Lower lobe of right lung (tissue), 2 donors: ENCODE measurements around the gene RHBDL1. TPM values are rescaled to one million over a fixed set of nuclear protein-coding genes. Genes with fewer than 3 reads are reported as not detected.
A peak's percentile ranks its signal among the peaks of the same experiment; 100 is the strongest.

Experiments
- ATAC-seq, 2 donors: fragments of 200-7000 bp; cut with Tn5 transposase; one replicate each; pipeline ENCODE4 v1.9.1; 2020 to 2022; ENCODE audit warnings: mild to moderate bottlenecking in 2 of 2, moderate library complexity in 2 of 2
- DNase-seq: peaks from one replicate; pipeline ENCODE4 v3.0.0-alpha.2; 2020
- H3K27ac ChIP-seq: fragments of 200-600 bp; one replicate; pipeline ENCODE4 v1.8.0; 2022
- H3K27me3 ChIP-seq: fragments of 200-600 bp; one replicate; pipeline ENCODE4 v1.8.0; 2022; ENCODE audit warnings: low read depth
- H3K36me3 ChIP-seq: fragments of 200-600 bp; one replicate; pipeline ENCODE4 v1.8.0; 2022; ENCODE audit warnings: mild to moderate bottlenecking
- H3K4me1 ChIP-seq: fragments of 200-600 bp; one replicate; pipeline ENCODE4 v1.8.0; 2022
- H3K4me3 ChIP-seq: fragments of 200-600 bp; one replicate; pipeline ENCODE4 v1.8.0; 2022; ENCODE audit warnings: mild to moderate bottlenecking
- H3K9me3 ChIP-seq: fragments of 200-600 bp; one replicate; pipeline ENCODE4 v1.8.0; 2022
- CTCF ChIP-seq: fragments of 200-600 bp; IDR thresholded peaks from one replicate; pipeline ENCODE4 v1.8.0; 2022; ENCODE audit warnings: antibody characterized with exemption, mild to moderate bottlenecking
- intact Hi-C: fragments of 100-400 bp; cut with DNase I; formaldehyde crosslinking; loops from one replicate; pipeline ENCODE4 v1.11.0; 2022
- total RNA-seq: library from RNA; stranded (reverse); fragmentation: NEBNext Ultra II Directional; extraction: Animal tissue kit (Norgen Biotek cat#: 25700); gene quantifications from one replicate; pipeline ENCODE4 v1.2.1, GENCODE V29; 2021
- donor health status: DM: no; HTN: yes; CAD: no; lungs with severe emphysema.

The RHBDL1 gene
- total RNA-seq, 1 donor from 2014 or later, result 2.0 TPM

DNA sequence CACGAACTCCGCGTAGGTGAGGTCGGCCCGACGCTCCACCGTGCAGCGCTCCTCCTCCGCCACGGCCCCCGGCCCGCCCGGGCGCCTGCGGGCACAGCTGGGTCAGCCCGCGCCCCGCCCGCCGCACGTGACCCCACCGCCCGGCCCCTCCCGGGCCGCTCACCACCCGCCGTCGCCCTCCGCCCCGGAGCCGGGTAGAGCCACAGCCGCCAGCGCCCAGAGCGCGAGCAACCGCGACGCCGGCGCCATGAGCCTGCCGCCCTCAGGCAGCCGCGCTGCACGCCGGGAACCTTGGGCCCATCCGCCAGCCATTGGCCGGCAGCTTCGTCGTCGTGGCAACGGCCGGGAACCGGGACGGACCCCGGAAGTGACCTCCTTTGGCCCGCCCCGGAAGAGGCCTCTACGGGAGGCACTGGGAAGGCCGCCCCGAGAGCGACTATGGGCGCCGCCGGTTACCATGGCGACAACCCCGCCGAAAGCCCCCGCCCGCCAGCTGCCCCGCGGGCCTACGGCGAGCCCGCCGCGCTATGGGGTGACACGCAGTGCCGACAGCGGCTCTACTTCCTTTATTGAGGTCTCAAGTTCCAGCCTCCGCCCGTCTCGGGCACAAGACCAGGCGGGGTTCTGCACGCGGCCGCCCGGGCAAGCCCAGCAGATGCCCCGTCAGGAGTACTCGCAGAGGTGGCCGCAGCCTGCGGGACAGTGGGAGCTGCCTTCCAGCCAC is 8.8 kb downstream of the RHBDL1 start, which contains the start of gene JMJD8:
Gene JMJD8, minus strand, starts transcription at position 264 of the 724 bp plus-strand sequence. Its CDS starts 15 bp downstream, at position 249.
- no peak for TF ChIP-seq CTCF
- no peaks in the 10 kb centered on the region for H3K27me3 ChIP-seq
- peak within 1 kb of the TSS; percentile 89 for H3K27ac ChIP-seq
- intact Hi-C loops, result no loop called here
- H3K36me3 ChIP-seq, result peaks cover 36% of the 10 kb centered on the region
- H3K4me1 ChIP-seq, result peaks cover 58% of the 10 kb centered on the region
- H3K4me3 ChIP-seq, result peak within 1 kb of the TSS; percentile 83
- no peaks in the 10 kb centered on the region for H3K9me3 ChIP-seq
- ATAC-seq, result peak; percentile 82 to 83
- peak; percentile 99 for DNase-seq

GRCh38 chr16:684961-685696 is 9.7 kb downstream of the RHBDL1 start:
- Histone ChIP-seq H3K27me3 (no peaks in the 10 kb centered on the region), H3K36me3 (peaks cover 36% of the 10 kb centered on the region), H3K9me3 (no peaks in the 10 kb centered on the region), H3K4me1 (peaks cover 61% of the 10 kb centered on the region), H3K4me3 (peak overlapping the region; percentile 83), H3K27ac (peak overlapping the region; percentile 89)
- intact Hi-C loops, result no loop called here
- no peak for TF ChIP-seq CTCF
- DNase-seq (peak; percentile 61), ATAC-seq (no peak)

DNA sequence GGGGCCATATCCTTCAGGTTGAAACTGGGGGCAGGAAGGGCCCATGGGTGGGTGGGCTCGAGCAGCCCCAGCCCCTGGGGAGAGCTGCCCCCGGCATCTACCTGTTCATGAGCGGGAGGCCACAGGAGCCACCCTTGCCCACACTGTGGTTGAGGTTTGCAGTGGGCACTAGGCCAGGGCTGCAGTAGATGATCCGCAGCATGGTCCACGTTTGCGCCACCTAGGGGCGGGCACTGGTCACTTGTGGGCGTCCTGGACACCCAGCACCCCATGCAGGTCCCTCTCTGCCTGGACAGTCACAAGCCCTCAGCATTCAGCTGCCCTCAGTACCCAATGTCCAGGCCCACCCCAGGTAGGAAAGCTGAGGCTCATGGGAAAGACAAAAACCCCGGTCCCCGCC is 10.5 kb downstream of the RHBDL1 start:
- Histone ChIP-seq H3K27ac (no peak overlapping the region), H3K36me3 (peaks cover 36% of the 10 kb centered on the region), H3K9me3 (no peaks in the 10 kb centered on the region), H3K4me3 (no peak overlapping the region), H3K4me1 (peaks cover 66% of the 10 kb centered on the region), H3K27me3 (no peaks in the 10 kb centered on the region)
- DNase-seq, result peak; percentile 74
- TF ChIP-seq CTCF, result peak; percentile 36
- no peak for ATAC-seq
- intact Hi-C loops, result no loop called here

DNA sequence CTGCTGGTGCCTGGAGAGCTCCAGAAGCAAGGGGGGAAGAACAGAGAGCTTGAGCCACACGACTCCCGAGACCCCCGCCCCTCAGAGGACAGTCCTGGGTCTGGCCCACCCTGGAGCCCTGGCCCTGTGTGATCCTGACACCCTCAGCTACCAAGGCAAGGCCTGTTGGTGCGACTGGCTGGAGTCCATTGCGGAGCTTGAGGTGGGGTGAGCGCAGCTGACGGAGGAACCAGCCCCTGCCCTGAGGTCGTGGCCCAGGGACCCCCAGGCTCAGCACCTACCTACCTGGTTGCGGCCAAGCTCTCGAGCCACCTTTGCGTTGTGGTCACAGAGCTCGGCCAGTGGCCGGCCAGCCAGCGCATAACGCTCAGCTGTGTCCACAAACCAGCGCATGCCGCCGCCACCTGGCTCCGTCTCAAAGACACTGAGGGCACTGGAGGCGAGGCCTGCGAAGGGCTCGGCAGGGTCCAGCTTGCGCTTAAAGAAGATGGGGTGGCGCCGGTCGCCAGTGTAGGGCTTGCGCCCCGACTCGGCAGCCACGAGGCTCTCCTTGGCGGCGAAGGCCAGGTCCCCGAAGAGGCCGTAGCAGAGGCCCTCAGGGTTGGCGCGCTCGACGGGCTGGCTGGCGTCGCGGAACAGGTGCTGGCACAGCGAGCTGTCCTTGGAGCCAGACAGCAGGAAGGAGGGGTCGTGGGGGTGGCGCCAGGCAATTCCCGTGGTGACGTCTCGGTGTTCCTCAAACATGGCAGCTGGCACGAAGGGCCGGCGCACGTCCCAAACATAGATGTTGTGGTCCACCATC is 11.2 kb downstream of the RHBDL1 start:
- H3K4me3 ChIP-seq, result no peak overlapping the region
- TF ChIP-seq CTCF, result no peak
- ATAC-seq, result no peak
- intact Hi-C loops, result no loop called here
- H3K4me1 ChIP-seq, result peaks cover 60% of the 10 kb centered on the region
- DNase-seq, result no peak
- H3K36me3 ChIP-seq, result peaks cover 31% of the 10 kb centered on the region
- no peak overlapping the region for H3K27ac ChIP-seq
- no peaks in the 10 kb centered on the region for H3K9me3 ChIP-seq
- H3K27me3 ChIP-seq, result no peaks in the 10 kb centered on the region

DNA sequence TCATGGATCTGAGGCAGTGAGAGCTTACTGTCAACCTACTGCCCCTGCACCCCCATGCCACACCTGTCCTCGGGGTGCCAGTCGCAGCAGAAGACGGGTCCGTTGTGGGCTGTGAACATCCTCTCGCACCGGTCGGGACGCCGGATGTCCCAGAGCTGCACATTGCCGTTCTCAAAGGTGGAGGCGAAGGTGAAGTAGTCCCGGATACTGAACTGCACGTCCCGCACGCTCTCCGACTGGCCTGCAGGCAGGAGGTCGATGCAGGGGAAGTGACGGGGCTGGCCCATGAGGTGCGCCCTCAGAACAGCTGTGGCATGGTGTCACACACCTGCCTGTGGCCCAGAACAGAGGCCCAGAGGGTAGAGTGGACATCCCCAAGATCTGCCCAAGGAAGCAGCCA is 12.0 kb downstream of the RHBDL1 start:
- DNase-seq (no peak), ATAC-seq (no peak)
- Histone ChIP-seq H3K36me3 (peaks cover 22% of the 10 kb centered on the region), H3K4me1 (peaks cover 52% of the 10 kb centered on the region), H3K9me3 (no peaks in the 10 kb centered on the region), H3K27me3 (peaks cover 6% of the 10 kb centered on the region), H3K27ac (no peak overlapping the region), H3K4me3 (no peak overlapping the region)
- intact Hi-C loops, result no loop called here
- no peak for TF ChIP-seq CTCF
